H1 (cell line): ENCODE measurements around the gene VASP.
A peak's percentile ranks its signal among the peaks of the same experiment; 100 is the strongest.

ENCODE experiments used
- HDAC6 ChIP-seq: IDR thresholded peaks from one replicate; pipeline ENCODE4 v1.7.1; 2012; ENCODE audit warnings: low read depth, mild to moderate bottlenecking, inconsistent platforms, low read length, moderate library complexity
- JUND ChIP-seq: IDR thresholded peaks from 2 replicates; pipeline ENCODE4 v1.6.1; 2011; ENCODE audit warnings: mild to moderate bottlenecking, improper control_type of control experiment, low read length
- POLR2A ChIP-seq, 2 experiments: IDR thresholded peaks; 1 replicate in 1 of 2; 2 replicates in 1 of 2; pipeline ENCODE4 v1.6.1; 2011; ENCODE audit warnings: low read depth in 2 of 2, low read length in 2 of 2, mild to moderate bottlenecking in 2 of 2; ENCODE audit errors: control extremely low read depth in 1 of 2
- POLR2AphosphoS5 ChIP-seq: IDR thresholded peaks from 2 replicates; pipeline ENCODE4 v1.6.1; 2011; ENCODE audit warnings: low read depth, low read length
- TF ChIP-seq, protein P1 (sequence below), 3 experiments: IDR thresholded peaks; 1 replicate in 2 of 3; 2 replicates in 1 of 3; pipeline versions ENCODE4 v1.5.1 to v1.6.1; 2011; ENCODE audit warnings: low read length in 3 of 3, mild to moderate bottlenecking in 3 of 3, inconsistent platforms in 2 of 3, low read depth in 1 of 3, moderate library complexity in 1 of 3; ENCODE audit not compliant: insufficient read depth in 1 of 3; ENCODE audit errors: control extremely low read depth in 1 of 3

DNA sequence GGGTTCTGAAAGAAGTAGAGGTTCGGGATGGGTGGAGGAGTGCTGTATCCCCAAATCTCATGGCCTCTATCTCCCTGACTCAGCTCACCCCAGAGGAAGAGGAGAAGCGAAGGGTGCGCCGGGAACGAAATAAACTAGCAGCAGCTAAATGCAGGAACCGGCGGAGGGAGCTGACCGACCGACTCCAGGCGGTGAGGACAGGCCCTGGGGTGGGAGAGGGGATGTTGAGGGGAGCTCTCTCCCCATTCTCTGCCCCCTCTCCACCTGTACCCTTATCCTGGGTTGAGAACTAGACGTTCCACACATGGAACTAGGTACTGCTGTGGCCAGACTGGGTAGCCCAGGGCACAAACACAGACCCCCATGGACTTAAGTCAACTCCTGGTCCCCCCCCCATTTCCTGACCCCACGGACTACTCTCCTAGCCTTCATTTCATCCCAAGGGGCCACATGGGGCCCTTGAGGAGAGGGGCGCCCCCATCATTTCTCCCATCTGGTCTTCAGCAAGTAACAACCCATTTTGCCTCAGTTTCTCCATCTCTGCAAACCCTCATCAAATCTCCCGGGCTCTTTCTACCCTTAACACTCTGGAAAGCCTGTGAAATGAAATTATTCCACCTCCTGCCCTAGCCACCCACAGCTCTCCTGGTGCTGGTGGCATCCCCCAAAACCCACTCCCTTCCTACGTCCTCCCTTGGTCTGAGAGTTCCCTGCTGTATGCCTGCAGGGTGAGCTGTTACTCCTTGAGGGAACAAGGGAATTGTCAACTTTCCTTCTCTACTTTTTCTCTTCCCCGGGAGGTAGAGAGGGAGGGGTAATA lies 36.0 kb upstream of the VASP start:
- no peak for TF ChIP-seq HDAC6
- TF ChIP-seq POLR2AphosphoS5, result no peak
- TF ChIP-seq, protein P1, sequence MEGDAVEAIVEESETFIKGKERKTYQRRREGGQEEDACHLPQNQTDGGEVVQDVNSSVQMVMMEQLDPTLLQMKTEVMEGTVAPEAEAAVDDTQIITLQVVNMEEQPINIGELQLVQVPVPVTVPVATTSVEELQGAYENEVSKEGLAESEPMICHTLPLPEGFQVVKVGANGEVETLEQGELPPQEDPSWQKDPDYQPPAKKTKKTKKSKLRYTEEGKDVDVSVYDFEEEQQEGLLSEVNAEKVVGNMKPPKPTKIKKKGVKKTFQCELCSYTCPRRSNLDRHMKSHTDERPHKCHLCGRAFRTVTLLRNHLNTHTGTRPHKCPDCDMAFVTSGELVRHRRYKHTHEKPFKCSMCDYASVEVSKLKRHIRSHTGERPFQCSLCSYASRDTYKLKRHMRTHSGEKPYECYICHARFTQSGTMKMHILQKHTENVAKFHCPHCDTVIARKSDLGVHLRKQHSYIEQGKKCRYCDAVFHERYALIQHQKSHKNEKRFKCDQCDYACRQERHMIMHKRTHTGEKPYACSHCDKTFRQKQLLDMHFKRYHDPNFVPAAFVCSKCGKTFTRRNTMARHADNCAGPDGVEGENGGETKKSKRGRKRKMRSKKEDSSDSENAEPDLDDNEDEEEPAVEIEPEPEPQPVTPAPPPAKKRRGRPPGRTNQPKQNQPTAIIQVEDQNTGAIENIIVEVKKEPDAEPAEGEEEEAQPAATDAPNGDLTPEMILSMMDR (IDR thresholded peaks at IDR 0.05; ENCODE audit: control extremely low read depth in 1 of 3, insufficient read depth in 1 of 3, low read depth in 1 of 3, low read length in 3 of 3), result no peak
- no peak for TF ChIP-seq JUND
- TF ChIP-seq POLR2A (IDR thresholded peaks at IDR 0.05; ENCODE audit: control extremely low read depth in 1 of 2, low read depth in 2 of 2, low read length in 2 of 2), result peak in 1 of 2 experiments; percentile 32; a peak in 1 of 3 replicates
